ENCODE results near the gene PON3.
A peak's percentile ranks its signal among the peaks of the same experiment; 100 is the strongest.
"Not testable (repeated sequence)": the region's sequence is repeated elsewhere in the genome, so short reads cannot be mapped to it uniquely, and the experiment has no call there.

PON3 gene

GRCh38 chr7:95411666-95412065, 15.5 kb upstream of the PON3 start:
- DNase-seq, result no peak

- DNase-seq, result no peak
These were observed 14.9 kb upstream of the PON3 start for GRCh38 chr7:95411036-95411435.

DNA sequence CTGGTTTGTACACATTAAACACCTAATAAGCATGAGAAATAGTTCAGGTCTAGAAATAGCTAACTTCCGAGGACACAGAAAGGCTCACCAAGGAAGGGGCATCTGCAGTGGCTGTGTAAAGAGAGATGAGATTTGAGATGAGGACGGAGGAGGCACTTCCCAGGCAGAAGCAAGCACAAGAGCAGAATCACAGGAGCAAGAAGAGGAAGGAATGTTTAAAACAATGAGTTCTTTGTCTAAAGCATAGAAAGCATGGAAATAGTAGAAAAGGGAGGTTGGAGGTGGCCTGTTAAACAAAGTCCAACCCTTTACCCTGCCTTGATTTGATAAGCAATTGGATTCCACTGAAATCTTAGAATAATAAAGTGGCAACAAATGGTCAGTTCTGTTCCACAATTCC, 11.6 kb upstream of the PON3 start:
- DNase-seq, result no peak

GRCh38 chr7:95405800-95406199, 9.6 kb upstream of the PON3 start:
- DNase-seq, result no peak

- DNase-seq, result no peak
These were observed 9.0 kb upstream of the PON3 start for GRCh38 chr7:95405208-95405607.

GRCh38 chr7:95404316-95404865, 8.2 kb upstream of the PON3 start:
- DNase-seq, result peak; percentile 32

DNA sequence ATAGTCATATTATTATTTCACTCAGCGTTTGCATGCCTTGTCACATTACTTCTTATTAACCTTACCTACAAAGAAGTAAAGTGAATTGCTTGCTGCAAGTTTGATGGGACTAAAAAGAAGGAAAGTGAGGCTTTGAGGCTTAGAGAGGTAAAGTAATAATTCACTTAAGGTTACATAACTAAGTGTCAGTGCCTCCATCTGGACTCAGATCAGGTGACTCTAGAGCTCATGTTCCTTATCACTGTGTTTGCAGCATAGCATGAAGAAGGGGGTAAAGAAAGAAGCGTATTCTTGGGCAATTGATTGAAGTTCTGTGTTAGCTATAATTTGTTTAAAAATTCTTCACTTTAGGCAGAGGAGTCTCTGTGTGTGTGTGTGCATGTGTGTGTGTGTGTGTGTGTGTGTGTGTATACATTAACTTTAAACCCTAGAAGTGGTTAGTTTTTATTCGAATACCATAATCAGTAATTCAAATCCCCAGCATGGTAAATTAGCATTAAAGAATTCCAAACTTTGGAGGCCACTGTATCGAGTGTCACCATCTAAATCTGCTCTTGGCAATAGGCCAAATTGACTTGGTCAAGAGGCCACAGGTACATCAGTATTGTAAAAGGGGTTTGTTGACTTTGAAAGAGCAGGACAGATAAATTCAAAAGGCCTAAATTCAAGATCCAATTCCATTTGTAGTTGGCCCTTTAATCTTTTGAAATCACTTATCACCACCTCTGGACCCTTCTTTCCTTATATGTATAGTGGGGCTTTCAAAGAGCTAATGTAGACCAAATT, 2.2 kb upstream of the PON3 start:
- no peak for DNase-seq

DNA sequence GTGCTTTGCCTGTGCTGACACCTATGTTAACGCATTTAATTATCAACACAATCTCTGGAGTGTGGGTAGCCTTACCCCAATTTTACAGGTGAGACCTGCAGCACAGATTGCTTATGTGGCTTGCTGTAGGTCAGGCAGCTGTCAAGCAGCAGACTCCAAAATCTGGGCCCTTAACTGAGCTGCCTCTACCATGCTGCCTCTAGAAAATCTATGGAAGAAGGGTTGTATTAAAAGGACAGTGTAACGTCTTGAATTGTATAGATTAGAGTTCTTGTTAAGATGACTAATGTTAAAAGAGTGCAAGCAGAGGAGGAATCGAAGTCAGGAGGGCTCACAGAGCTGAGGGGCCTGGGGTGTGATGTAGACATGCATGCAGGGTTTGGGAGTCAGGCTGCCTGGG, 1.2 kb upstream of the PON3 start:
- no peak for DNase-seq

- DNase-seq, result no peak
These were observed 430 bp downstream of the PON3 start for GRCh38 chr7:95395755-95396135.

DNA sequence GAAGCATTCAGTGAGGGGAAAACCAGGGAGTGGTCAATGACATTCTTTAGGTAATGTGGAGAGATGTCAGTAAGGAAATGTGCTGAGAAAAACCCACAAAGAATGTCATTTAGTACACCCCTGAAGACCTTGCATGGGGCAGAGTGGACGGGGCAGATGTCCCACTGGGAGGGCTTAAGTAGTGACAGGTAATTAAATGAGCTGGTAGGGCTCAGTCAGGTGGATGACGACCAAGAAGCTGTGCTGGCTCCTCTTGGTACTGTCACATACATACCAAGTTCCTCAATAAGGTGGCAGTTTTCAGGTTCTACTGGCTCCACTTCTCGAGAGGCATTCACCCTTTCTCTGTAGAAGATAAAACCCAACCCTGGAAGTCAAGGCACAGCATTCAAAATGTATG, 1.8 kb downstream of the PON3 start:
- no peak for DNase-seq

- DNase-seq, result no peak
These were observed 4.4 kb downstream of the PON3 start for GRCh38 chr7:95391761-95392160.

DNA sequence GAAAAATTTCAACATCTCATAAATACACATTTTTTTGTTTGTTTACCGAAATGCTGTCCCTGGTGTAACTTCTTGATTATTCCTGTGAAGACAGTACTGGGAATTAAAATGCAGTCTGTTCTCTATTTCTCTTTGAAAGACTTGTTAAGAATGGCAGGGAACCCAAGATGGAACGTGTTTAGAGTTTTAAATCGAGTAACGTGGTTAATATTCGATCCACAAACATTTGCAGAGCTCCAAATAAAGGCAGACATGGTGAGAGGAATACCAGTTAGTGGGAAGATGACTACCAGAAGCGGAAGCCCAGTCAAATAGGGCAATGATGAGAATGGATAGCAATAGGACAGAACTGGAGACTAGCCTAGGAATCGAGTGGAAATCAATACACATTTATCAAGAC, 6.7 kb downstream of the PON3 start:
- no peak for DNase-seq

DNA sequence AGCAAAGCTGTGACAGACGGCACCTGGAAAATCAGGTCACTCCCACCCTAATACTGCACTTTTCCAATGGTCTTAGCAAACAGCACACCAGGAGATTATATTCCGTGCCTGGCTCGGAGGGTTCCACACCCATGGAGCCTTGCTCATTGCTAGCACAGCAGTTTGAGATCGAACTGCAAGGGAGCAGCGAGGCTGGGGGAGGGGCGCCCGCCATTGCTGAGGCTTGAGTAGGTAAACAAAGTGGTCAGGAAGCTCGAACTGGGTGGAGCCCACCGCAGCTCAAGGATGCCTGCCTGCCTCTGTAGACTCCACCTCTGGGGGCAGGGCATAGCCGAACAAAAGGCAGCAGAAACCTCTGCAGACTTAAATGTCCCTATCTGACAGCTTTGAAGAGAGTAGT, 16.7 kb downstream of the PON3 start:
- DNase-seq, result not testable (repeated sequence)

GRCh38 chr7:95376632-95377400, 19.4 kb downstream of the PON3 start:
- DNase-seq, result no peak

GRCh38 chr7:95375591-95376257, 20.5 kb downstream of the PON3 start:
- DNase-seq, result no peak

GRCh38 chr7:95373323-95373722, 22.9 kb downstream of the PON3 start:
- DNase-seq, result no peak

DNA sequence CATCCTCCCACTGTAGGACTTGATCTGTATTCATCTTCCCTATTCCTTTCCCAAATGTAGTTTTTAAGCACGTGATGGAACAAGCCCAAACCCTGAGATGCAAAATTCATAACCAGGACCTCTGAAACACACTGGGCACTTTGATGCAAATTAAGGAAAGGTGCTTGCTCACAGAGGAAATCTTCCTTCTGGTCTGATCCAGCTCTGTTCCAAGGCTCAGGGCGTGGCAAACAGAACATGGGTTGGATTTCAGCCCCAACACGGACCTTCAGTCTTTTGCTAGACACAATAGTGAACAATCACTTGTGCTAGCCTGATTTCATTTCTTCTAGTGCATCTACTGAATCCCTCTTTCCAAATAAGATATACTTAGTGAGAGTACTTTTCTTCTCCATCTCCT, 27.9 kb downstream of the PON3 start:
- no peak for DNase-seq

GRCh38 chr7:95367606-95368005, 28.6 kb downstream of the PON3 start:
- DNase-seq, result no peak

DNA sequence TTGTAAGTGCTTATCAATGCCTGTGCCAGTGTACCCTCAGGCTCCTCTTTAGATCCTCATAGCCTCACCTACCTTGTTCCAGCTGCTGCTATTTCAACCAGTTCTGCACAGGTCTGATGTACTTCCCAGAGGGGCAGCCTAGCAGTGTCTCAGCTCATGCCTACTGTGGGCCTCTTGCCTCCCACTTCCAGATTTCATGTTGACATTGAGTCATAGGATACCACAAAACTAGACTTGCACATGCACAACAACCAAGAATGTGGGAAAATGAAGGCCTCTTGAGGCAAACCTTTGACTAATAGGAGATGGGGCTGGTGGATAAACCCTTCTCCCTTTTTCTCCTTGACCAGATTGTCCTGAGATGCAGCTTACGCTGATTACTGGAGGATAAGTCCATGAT, 31.0 kb downstream of the PON3 start:
- no peak for DNase-seq

GRCh38 chr7:95357623-95358022, 38.6 kb downstream of the PON3 start:
- DNase-seq, result no peak

- no peak for DNase-seq
These were observed 53.4 kb downstream of the PON3 start for GRCh38 chr7:95342642-95343307.

DNA sequence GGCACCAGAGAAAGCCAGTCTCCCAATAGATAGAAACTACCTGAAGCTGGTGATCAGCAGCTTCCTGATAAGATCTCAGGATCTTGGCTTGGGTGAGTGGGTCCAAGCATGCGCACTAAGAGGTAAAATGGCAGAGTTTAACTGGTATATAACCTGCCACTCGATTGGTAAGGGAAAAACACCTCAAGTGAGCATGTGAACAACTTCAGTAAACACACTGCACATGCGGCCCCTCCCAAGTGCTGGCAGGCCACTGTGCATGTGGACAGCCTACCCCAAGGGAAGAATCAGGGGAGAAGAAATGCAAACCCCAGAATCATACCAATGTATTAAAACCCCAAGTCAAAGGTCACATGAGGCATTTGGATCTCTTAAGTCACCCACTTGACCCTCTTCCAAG, 54.1 kb downstream of the PON3 start:
- no peak for DNase-seq

DNA sequence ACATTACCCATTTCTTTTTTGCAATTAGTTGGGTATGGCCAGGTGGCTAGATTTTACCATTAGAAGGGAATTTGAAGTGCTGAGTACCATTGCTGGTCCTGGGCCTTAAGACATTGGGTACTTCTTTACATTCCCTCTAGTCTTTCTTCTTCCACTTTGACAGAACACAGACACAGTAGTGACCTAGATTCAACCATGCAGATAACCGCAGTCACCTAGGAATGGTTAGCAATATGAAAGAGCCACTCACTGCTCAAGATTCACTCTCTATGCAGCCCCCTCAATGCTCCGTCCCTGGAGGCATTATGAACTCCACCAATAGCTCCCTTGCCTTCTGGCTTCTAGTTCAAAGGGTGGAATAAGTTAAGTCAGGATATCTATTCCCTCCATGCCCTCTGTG, 55.7 kb downstream of the PON3 start:
- DNase-seq, result no peak

All from NCI-H446 treated with DMSO at 0.1 percent for 48 hours (cell line).